CD4-positive, alpha-beta T cell treated with Interleukin-15 for 4 hours (primary cell): ENCODE measurements around the gene SLC27A1.
"Not testable (repeated sequence)": the region's sequence is repeated elsewhere in the genome, so short reads cannot be mapped to it uniquely, and the experiment has no call there.

Experiments used
- DNase-seq: peaks from one replicate; pipeline ENCODE4 v3.0.0-alpha.2; 2020; ENCODE audit warnings: low spot score

The SLC27A1 gene

DNA sequence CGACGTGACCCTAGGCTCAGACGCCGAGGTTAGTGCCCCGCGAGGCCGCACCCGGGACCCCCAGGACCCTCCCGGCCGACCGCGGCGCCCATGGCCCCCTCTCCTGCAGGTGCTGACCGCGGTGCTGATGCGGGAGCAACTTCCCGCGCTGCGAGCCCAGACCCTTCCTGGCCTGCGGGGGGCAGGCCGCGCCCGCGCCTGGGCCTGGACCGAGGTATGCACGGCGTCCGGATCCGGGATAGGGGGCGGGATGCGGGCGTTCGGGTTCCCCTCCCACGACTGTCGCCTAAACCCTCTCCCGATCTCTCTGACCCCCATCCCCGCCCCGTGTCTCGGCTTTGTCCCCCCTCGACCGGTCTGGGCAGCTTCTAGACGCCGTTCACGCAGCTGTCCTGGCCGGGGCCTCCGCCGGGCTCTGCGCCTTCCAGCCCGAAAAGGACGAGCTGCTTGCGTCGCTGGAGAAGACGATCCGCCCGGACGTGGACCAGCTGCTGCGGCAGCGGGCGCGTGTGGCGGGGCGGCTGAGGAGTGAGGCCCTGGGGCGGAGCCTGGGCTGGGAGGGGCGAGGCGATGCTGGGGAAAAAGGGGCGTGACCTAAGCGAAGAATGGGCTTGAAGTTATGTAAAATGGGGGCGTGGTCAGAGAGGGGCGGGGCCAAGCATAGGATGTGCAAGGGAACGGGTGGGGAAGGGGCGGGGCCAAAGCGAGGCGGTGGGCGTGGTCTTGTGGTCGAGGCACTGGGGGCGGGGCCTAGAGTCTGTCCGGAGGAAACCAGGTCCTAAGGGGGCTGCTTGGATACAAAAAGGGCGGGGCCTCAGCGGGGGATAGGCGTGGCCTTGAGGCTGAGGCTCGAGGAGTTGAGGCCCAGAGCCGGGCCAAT, 69.2 kb downstream of the SLC27A1 start:
- peak; percentile 92 for DNase-seq

DNA sequence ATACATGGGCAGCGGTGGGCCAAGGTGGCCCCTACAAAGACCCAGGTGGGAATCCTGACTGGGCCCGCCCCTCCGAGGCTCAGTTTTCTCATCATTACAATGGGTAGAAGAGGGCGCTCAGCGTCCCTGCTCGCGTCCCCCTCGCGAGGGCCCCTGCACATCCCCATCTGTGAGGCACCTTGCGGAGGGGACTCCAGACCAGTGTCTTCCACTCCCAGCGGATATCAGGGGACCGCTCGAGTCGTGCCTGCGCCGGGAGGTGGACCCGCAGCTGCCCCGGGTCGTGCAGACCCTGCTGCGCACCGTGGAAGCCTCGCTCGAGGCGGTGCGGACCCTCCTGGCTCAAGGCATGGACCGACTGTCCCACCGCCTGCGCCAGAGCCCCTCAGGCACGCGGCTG, 69.8 kb downstream of the SLC27A1 start:
- no peak for DNase-seq

DNA sequence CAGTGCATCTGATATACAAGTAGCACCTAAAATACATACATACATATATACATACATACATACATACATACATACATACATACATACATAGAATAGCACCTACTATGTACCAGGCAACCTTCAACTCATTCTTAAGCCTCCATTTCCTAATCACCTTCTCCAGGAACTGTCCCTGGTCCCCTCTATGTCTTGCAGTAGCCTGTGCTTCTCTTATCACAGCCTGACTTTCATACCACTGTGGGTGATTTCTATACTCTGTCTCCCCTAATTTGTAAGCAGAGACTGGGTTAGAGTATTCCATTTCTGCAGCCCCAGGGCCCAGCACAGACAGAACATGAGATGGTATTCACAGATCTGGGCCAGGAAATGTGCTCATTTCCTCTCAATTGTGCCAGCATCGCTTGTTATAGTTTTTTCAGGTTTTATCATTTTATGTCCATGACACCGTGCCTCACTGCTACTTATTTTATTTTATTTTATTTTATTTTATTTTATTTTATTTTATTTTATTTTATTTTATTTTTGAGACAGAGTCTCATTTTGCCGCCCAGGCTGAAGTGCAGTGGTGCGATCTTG, 70.9 kb downstream of the SLC27A1 start:
- no peak for DNase-seq

DNA sequence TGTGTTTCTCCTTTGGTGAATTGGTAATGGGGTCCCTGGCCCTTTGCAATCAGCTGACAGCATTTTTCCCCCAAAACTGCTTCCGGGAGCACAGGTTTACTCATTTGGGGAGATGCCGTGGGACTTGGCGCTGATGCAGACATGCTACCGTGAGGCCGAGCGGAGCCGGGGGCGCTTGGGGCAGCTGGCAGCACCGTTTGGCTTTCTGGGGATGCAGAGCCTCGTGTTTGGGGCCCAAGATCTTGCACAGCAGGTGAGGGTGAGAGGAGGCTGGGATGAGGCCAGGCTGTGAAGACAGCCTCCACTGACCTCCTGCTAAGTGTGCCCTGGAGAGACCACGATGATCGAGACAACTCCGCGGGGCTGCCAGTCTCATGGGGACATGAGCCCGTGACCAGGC, 71.7 kb downstream of the SLC27A1 start:
- no peak for DNase-seq

DNA sequence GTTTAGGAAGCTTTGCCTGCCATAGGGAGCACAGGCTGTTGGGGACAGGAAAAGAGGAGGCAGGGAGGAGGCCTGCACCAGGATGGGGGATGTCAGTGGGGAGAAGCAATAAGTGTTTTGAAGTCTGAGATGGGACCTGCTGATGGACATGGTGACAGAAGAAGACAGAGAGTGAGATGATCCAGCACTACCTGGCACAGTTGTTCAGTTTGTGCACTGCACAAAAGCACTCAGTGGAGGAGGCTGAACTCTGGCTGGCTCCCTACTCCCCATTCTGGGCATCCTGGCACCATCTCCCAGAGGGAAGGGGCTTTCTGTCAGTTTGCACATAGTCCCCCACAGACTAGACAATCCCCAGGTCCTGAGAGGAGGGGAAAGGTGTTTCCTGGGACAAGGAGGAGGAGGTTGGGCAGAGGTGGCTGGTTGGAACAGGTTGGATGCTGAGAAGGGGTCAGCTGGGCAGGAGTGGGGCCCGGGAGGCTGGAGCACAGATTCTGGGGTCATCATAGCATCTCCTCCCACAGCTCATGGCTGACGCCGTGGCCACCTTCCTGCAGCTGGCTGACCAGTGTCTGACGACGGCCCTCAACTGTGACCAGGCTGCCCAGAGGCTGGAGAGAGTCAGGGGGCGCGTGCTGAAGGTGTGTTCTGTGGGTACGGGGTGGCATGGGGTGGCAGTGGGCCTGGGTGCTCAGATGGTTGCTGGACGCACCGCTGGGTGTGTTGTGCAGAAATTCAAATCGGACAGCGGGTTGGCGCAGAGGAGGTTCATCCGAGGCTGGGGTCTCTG, 72.7 kb downstream of the SLC27A1 start:
- DNase-seq: no peak

DNA sequence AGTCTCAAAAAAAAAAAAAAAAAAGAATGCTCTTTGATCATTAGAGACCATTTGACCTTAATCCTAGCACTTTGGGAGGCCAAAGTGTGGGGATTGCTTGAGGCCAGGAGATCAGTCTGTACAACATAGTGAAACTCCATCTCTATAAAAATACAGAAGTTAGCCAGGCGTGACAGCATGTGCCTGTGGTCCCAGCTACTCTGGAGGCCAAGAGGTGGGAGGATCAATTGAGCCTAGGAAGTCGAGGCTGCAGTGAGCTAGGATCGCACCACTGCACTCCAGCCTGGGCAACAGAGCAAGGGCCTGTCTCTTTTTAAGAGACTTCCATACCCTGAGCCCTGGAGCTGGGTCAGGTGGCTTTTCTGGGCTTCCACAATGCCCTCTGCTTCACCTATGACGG, 73.7 kb downstream of the SLC27A1 start:
- DNase-seq: no peak

DNA sequence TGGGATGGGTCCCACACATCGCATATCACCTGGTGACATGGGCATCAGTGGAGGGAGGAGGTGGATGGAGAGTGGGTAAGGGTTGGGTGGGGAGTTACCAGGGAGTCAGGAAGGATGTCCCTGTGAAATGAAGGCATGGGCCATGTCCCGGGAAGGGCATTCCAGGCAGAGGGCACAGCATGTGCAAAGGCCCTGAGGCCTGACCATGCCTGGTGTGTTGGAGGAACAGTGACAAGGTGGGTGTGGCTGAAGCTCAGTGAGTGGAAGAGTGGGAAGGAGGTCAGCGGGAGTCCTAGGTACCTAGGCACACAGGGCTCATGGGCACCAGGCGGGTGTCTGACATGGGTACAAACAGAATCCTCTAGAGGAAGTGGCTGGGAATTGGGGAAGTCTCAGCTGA, 74.1 kb downstream of the SLC27A1 start:
- DNase-seq: no peak

DNA sequence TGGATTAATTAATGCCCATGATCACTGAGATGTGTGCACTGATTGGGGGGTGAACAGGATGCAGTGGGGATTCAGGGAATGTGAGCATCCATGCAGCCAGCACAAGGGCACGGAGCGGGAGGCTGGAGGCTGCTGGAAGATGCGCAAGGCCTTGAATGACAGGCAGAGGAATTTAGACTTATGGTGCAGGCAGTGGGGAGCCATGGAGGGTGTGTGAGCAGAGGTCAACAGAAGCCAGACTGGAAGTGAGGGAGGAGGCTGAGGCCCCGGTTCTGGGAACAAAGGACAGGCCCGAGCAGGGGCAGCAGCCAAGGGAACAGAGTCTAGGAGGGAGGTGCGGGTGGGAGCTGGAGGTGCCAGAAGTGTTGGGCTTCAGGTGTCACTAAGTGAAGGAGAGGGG, 77.8 kb downstream of the SLC27A1 start:
- no peak for DNase-seq

DNA sequence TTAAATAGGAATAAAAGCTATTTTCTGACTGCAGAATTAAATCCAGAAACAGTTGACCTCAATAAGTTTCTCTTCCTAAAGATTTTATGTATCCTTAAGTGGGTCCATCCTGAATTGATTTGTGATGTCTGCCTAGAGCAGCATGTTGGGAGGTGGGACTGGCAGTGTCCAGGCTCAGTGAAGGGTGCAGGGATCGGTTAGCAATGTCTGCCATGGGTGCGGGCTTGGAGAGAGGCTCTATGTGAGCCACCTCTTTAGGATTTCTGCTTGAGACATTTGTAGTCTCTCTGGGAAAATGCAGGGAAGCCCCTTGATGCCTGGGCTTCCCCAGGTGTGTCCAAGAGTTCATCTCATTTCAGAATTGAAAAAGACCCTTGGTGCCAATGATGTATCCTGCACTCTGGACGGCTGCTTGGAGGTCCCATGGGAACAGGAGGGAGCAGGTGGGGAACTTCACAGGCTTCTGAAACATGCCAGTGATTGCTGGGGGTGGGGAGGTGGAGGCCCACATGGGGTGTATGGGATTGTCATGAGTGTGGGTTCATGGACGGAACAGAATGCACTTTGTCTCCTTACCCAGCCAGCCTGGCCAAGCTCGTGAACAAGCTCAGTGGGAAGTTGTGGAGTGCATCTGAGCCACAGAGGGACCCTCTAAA, 78.9 kb downstream of the SLC27A1 start:
- no peak for DNase-seq

DNA sequence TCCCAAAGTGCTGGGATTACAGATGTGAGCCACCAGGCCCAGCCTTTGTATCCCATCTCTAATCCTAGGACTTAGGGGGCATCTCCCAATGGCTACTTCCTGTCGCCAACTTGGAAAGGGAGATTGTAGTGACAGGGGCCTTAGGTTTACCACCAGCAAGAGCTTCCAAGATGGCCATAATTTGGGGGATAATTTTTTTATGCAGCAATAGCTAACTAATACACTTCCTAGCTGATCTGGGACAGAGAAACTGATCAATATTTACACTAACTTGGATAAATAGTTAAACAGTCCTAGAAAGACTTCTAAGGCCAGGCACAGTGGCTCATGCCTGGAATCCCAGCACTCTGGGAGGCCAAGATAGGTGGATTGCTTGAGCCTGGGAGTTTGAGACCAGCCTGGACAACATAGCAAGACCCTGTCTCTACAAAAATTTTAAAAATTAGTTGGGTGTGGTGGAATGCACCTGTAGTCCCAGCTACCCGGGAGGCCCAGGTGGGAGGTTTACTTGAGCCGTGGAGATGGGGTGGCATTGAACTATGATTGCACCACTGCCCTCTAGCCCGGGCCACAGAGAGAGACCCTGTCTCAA, 79.8 kb downstream of the SLC27A1 start:
- DNase-seq: no peak

DNA sequence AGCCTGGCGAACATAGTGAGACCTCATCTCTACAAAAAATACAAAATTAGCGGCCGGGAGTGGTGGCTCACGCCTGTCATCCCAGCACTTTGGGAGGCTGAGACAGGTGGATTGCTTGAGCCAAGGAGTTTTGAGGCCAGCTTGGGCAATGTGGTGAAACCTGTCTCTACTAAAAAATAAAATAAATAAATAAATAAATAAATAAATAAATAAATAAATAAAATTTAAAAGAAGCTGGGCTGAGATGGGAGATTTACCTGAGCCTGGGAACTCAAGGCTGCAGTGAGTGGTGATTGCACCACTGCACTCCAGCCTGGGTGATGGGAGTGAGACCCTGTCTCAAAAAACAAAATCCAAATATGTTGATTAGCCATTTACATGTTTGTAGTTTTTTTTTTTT, 82.4 kb downstream of the SLC27A1 start:
- DNase-seq: not testable (repeated sequence)

DNA sequence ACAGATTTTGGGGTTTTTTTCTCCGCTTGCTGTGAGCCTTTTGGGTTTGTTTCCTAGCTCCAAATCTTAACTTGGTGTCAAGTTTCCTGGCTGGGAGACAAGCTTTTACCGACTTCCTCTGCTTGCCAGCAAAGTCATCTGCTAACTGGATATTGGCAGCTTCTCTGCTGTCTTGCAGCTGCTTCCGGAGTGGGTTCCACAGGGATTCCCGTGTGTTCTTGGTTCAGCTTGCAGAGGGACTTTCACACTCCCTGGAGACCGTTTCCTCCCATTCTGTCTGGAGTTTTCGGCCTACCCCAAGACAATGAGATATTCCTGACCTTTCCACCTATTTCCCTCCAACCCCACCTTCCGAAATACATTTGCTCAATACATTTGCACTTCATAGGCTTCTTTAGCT, 82.9 kb downstream of the SLC27A1 start:
- no peak for DNase-seq

DNA sequence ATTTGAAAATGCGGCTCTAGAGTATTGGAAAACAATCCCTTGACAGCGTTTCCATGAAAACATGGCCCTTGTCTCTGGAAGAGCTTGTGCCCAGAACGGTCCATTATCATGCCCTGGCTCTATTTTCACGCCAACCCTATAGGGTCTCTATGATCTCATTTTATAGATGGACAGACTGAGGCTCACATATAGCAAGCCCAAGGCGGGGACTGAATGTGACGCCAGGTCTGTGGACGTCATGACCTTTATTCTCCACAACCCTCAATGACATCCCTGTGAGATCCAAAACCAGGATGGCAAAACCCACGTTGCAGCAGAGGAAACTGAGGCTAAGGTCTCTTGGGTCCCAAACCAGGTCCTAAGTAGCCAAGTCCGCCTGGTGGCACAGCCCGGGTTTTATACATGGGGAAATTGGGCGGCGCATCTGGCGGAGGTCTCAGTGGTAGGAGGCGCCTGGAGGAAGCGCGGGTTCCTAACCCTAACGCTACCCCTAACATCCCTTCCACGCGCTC, 84.7 kb downstream of the SLC27A1 start:
- DNase-seq: no peak

DNA sequence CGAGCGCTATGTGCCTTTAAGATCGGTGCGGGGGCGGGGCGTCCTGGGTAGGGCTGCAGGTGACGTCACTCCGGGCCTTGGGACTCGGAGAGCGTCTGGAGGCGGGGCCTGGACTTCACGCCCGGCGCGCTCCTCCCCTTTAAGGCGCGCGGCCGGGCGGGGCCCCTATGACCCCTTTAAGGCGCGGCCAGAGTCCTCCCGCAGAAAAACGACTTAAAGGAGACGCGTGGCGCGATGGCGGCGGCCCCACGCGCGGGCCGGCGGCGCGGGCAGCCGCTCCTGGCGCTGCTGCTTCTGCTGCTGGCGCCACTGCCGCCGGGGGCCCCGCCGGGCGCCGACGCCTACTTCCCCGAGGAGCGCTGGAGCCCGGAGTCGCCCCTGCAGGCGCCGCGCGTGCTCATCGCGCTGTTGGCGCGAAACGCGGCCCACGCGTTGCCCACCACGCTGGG, 85.2 kb downstream of the SLC27A1 start, which contains the start of gene COLGALT1:
TSS of gene COLGALT1 (plus strand) at position 170 of the 449 bp plus-strand sequence. CDS start at position 235, 65 bp downstream.
- DNase-seq: peak; percentile 97
